ENCODE data around the gene MAGEB6B.
"Not testable (repeated sequence)": the region's sequence is repeated elsewhere in the genome, so short reads cannot be mapped to it uniquely, and the experiment has no call there.

Gene MAGEB6B, protein sequence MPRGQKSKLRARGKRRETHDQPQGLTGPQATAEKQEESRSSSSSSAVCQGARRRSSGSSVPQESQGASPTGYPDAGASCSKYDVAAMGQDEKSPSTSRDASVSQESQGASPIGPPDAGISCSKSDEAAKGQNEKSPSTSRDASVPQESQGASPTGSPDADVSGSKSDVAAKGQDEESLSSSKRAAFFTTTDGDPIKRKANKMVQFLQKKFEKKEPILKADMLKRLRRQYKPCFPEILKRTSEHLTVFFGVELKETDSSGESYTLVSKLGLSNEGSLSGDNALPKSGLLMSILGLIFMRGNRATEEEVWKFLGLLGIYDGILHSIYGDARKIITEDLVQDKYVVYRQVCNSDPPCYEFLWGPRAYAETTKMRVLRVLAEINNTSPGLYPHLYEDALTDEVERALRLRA

DNA sequence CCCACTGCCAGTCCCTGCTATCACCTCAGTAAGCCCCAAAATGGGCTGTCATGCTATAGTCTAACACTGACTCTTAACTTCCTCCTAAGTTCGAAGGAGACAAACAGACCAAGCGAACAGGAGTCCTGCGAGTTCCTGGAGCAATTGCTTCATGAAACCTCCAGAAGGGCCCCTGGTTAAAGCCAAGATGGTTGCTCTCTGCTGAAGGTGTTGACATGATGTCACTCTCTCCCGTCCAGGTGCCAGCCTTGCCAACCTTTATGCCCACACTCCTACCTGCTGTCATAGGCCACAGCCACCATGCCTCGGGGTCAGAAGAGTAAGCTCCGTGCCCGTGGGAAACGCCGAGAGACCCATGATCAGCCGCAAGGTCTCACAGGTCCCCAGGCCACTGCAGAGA is at the start of gene MAGEB6B:
MAGEB6B (plus strand) TSS at position 301 of the 400 bp plus-strand sequence; CDS start at position 301, 0 bp downstream.
- no peak for DNase-seq (ENCODE audit: extremely low read depth in 1 of 2, low read depth in 1 of 2)

GRCh38 chrX:26138274-26138673 is 22.1 kb upstream of the MAGEB6B start, which contains the start of gene MAGEB18:
TSS of gene MAGEB18 (plus strand) at chrX:26138343. CDS start at chrX:26138986, 643 bp downstream.
- DNase-seq (ENCODE audit: extremely low read depth in 1 of 2, low read depth in 1 of 2): no peak

- DNase-seq (ENCODE audit: extremely low read depth in 1 of 2, low read depth in 1 of 2): no peak
These were observed 14.4 kb upstream of the MAGEB6B start for GRCh38 chrX:26146024-26146423.

GRCh38 chrX:26192204-26192603 is 31.8 kb downstream of the MAGEB6B start, which contains the start of gene MAGEB6:
TSS of gene MAGEB6 (plus strand) at chrX:26192440. CDS start at chrX:26193847, 1,407 bp downstream.
- DNase-seq (ENCODE audit: extremely low read depth in 1 of 2, low read depth in 1 of 2): no peak

- no peak for DNase-seq (ENCODE audit: extremely low read depth in 1 of 2, low read depth in 1 of 2)
These were observed 43.2 kb downstream of the MAGEB6B start for GRCh38 chrX:26203561-26203960.

DNA sequence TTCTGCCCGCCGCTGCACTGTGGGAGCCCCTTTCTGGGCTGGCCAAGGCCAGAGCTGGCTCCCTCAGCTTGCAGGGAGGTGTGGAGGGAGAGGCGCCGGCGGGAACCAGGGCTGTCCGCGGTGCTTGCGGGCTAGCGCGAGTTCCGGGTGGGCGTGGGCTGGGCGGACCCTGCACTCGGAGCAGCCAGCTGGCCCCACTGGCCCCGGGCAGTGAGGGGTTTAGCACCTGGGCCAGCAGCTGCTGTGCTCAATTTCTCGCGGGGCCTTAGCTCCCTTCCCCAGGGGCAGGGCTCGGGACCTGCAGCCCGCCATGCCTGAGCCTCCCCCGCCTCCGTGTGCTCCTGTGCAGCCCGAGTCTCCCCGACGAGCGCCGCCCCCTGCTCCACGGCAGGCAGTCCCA is 44.3 kb downstream of the MAGEB6B start:
- DNase-seq (ENCODE audit: extremely low read depth in 1 of 2, low read depth in 1 of 2): not testable (repeated sequence)

GRCh38 chrX:26208012-26208411 is 47.6 kb downstream of the MAGEB6B start:
- no peak for DNase-seq (ENCODE audit: extremely low read depth in 1 of 2, low read depth in 1 of 2)
